HG03039 (cell line): Measurements from ENCODE around the gene ZNF710.

Source experiments
- ATAC-seq: cut with Tn5 transposase; IDR thresholded peaks from one replicate; pipeline ENCODE4 v1.9.1; 2021; ENCODE audit warnings: mild to moderate bottlenecking, moderate library complexity; ENCODE audit not compliant: unreplicated experiment

ZNF710 gene

DNA sequence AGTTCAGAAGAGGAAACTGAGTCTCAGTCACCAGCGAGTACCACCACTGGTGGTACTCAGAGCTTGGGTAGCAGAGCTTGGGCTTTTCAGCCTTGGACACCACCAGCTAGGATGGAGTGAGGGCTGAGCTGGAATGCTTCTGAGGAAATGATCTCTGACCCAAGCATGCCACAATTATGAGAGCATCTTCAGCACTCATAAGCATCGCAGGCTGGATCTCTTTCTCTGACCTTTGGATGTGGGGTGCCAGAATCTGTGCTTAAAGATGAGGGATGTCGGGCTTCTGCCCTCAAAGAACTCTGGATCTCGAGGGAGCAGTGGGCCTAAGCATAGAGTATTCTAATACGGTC is 36.4 kb downstream of the ZNF710 start:
- ATAC-seq, result no peak

DNA sequence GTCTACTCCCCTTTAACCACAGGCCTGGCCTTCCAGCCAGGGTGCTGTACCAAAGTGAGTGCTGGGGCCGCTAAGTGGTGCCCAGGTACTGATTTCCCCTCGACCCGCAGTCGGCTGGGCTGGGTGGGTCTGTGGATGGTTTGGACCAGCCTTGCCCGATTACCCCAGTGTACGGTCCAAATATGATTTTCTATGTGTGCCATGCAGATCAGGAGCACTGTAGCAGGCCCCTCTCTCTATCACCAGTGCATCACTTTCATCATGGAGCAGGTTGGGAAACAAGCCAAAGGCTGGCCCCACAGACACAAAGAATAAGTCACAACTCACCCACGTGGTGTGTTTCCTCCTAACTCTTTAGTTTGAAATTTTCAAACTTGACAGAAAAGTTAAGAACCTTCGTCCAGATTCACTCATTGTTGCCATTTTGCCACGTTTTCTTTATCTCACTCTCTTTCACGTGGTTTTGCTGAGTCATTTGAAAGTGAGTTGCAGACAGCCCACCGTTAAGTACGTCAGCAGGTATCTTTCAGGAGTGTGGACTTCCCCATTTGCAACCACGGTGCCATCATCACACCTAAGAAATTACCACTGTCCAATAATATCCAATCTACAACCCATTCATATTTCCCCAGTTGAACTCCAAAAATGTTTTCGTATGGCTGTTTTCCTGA is 37.0 kb downstream of the ZNF710 start:
- peak; percentile 46 for ATAC-seq

DNA sequence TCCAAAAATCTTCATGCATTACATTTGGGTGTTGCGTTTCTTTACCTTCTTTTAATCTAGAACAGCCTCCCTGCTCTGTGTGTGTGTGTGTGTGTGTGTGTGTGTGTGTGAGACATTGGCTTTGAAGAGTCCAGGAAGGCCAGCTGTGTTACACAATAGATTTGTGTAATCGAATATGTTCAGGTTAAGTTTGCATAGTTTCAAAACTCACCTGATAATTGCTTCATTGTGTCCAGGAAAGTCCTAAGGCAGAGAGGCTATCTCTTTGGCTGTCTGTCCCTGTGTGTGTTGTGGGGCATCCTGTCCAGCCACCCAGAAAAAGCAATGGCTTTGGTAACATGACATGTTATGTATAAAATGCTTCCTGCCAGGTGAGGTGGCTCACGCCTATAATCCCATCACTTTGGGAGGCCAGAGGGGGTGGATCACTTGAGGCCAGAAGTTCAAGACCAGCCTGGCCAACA is 37.5 kb downstream of the ZNF710 start:
- ATAC-seq, result no peak

DNA sequence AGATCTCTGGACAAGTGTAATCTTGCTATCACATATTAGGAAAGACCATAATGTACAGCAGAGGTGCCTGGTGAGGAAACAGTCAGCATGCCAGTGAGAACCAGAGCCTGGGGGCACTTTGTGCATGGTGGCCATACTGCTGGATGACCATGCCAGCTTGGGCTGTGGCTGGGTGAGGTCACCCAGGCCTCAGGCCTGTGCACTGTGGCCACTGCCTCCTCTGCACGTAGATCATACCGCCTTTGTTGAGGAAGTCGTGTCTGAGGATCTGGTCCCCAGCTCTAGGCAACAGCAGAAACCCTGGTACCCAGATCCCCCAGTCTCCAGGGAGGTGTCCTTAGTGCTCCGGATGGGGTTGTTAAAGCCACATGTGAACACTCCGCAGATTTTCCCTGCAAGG is 38.9 kb downstream of the ZNF710 start:
- no peak for ATAC-seq

DNA sequence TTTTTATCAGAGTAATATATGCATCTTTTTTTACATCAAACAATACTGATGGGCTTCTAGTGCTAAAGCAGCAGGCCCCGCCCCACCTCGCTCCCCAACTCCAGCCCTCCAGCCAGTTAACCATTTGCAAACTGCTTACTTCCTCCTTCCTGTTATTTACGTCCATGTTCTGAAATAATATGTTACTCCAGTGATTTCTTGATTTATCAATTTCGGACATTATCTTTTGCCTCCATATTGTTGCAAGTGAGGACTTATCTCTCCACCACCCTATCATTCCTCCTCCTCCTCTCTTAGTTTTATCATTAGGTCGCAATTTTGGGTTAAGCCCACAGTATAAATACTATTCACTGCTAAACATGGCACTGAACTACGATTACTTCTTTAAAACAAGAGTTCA is 39.5 kb downstream of the ZNF710 start:
- ATAC-seq, result no peak

DNA sequence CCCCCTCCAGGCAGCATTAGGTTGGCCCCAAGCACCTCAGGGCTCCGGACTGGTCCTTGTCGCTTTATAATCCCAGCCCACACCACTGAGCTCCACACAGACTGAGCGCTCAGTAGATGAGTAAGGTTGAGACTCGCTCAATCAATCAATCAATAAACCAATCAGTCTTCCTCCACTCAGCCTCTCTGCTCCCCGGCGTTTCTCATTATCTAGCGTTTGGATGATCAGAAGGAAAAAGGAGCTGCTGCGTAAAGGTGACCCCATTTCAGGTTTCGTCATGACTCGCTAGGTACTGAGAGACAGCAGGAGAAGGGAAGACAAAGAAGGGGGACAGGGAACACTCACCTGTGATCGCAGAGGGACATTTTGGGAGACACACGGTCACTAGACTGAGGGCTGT is 41.2 kb downstream of the ZNF710 start:
- ATAC-seq, result no peak

DNA sequence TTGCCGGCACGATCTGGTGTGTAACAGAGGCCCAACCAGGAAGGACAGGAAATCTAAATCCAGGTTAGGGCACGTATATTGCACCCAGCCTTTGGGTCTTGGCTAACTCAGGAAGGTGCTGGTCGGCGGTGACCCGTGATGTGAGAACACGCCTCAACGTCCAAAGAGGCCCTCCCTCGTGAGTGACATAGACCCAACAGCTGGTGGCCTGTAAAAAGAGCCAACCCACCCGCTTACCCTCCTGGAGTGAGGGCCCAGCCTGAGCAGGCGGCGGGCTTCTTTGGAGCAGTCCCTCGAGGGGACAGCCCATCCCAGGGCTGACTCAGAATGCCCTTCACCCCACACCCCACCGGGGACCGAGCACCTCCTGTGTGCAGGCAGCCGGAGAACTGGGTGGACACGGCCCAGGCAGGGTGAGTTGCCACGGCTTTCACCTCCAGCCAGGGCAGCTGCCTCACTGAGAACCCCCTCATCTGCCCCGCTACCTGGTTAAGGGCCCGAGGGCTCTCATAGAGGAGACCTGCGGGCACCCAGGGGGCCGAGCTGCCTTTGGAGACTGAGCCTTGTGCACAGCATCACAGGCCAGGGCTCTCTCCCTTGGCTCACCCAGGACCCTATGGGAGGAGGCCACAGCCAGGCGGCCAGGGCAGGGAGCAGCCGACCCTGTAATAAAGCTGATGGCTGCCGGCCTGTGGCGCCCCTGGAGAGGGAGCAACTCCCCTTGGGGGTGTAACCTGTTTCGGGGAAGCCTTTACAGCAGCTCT is 41.8 kb downstream of the ZNF710 start:
- ATAC-seq, result no peak

DNA sequence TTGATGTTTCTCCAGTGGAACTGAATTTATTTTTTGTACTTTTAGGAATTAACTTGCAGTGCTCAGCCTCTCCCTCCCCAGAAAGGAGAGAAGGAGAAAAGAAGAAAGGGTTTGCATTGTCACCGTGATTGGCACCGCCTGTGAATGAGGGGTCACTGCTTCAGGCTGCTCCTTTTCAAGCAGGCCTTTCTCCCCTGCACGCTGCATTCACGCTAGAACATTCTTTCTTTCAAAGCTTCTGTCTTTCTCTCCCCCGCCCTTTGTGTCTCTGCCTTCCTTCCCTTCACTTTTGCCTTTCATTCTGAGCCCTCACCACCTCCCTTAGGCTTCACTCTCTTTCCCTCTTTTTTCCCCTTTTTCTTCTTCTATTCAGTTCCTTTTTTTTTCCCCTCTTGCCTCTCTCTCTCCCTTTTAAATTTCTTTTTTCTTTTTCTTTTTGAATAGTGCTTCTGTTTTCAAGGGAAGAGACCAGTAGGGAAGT is 42.4 kb downstream of the ZNF710 start:
- no peak for ATAC-seq

DNA sequence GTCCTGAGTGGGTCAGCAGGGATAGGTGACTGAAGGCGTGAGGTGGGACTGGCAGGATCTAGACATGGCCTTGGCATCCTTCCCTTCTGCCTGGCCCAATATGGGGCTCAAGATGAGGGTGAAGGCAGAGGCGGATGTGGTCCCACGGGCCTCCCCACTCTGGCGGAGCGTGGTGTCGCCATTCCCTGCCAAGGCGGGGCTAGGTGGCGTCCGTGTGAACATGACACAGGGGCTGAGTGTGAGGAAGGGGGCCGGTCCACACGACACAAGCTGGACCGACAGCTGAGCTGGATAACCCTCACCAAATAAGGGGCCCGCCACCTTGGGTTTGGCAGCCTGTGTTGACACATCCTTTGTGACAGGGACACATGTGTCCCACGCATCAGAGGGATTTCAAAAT is 43.1 kb downstream of the ZNF710 start:
- no peak for ATAC-seq

DNA sequence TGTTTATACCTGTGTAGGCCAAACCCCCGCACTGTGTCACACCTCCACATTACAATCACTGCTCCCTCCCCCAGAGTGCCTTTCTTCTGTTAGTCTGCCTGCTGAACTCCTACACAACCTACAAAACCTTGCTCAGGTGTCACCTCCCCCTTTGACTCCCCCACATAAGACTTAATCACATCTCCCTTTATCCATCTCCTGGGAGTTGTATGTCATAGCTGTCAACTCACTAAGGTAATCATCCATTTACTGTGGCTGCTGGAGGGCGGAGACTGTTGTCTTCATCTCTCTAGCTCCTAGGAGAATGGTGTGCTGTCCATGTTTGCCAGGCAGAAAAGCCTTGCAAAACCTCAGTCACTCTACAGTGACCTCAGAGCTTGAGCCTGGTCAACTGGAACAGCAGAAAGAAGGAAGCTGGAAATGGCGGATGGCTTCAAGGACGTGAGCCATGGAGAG is 43.8 kb downstream of the ZNF710 start:
- ATAC-seq, result no peak

DNA sequence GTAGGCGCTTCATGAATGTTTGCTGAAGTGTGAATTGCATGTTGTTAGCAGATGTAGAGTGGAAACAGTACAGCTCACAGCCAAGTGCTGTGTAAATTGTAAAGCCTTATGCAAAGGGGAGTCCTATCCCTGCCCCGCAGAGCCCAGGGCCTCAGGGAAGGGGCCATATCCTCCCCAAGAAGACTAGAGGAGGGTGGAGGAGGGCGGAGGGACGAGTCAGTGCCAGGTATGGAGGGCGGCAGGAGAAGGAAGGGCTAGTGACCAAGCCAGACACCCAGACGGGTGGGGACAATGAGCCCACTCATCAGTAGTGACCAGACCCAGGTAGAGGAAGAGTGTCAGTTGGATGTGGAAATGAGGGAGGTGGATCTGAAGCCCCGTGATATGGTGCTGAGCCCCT is 45.2 kb downstream of the ZNF710 start:
- ATAC-seq, result no peak

DNA sequence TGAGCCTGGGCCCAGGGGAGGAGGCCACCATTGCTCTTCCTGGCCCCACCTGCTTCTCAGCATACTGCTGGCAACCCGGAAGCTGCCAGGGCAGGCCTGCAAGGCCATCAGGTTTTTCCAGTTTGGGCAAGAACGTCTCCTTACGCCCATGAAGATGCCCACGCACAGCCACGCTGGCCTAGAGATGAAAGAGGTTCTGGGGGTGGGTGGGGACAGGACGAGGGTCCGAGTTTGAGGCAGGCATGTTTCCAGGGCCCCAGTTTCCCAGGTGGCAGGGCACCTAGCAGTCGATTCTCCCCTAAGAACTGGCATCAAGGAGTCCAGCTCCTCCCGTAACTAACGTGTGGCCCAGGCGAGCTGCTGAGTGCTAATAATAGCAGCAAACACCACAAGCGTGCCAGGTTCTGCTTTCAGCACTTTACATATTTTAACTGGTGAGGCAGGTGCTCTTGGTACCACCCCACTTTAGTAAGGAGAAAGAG is 45.8 kb downstream of the ZNF710 start:
- ATAC-seq, result no peak

DNA sequence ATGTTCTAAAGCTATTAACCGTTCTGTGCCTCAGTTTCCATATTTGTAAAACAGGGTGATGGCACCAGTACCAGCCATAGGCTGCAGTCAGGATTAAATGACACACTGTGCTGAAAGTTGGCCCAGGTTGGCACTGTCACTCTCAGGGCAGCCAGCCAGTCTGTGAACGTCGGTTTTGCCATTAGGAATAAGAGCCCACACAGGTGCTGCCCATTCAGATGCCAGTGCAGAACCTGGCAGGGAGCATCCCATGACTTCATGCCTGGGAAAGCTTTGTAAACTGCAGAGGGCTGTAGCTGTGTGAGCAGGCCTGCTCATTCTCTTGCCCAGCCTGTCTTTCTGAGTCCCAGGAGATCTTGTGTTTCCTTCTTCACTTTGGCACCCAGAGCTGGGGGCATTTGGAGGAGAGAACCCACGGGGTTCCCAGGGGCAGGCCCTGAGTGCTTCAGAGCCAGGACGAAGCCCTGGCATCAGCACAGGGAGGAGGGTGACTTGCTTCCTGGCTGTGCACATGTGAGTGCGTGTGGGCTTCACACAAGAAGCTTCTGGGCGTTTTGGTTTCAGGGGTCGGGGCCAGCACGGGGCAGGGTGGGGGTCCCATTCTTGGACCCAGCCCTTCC is 46.9 kb downstream of the ZNF710 start:
- no peak for ATAC-seq

DNA sequence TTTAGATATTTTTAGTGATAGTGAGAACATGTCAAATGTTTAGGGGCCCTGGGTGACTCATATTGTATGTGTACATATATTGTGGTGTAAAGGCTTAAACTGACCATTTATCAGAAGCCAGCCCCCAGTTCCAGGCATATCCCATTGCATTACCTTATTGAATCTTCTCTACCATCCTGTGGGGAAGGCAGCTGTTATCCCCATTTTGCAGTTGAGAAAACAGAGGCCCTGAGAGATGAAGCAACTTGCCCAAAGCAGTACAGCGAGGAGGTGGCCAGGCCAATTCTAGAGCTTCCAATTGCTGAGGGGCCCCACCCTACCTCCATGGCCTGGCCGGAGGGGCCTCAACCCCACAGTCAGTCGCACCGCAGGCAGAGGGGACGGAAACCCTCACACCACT is 47.9 kb downstream of the ZNF710 start:
- no peak for ATAC-seq

DNA sequence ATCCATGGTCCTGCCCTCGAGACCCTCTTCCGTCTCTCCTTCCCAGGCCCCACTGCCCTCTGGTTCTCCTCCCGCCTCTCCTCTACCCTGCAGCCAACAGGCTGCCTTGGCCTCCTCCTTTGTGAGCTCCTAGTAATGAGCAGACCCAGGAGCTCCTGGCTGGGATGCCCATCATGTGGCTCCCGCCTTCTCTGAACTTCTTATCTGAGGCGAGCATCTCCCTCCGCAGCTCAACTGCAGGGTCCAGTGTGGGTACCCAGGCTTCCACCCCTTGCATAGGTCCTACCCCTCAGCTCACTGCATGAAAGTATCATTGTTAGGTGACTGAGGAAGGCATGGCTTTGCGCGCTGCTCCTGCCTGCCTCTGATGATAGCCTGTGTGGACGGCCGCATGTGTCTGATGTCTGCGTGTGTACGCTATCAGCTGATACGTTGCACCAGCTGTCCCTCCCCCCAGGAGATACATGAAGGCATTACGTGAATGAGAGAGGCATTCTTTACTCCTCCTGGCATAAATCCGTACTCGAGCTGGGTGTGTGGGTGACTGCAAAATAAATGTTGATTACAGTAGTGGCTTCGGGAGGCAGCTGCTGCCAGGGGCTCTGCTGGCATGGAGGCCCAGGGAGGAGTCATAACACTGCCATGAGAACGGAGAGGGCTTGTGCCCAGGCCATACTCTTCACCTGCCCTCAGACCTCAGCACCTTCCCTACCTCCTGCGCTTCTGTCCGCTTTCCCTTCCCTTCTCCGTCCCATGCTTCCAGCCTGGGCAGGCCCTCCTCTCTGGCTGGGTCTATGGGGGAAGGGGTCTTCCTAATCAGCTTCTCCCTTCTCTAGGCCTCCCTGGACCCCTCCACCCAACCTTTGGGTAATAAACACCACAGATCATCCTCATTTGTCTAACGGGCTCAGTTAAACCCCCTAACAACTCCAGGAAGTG is 48.8 kb downstream of the ZNF710 start:
- ATAC-seq, result no peak

DNA sequence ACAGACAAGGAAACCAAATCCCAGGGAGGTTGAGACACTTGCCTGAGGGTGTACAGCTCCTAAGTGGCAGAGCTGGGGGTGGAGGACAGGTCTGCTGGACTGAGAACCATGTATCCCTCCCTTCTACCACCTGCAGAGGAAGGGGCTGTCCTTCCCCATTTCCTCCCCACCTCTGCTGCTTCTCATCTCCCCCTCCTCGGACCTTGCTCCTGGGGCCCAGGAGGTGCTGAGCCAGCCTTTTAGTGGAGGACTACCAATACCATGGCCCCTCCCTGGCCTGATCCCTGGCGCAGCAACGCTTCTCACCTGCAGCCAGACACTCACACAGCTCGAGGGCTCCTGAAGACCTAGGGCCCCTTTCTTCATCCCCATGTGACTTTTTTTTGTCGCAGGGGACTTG is 50.8 kb downstream of the ZNF710 start:
- no peak for ATAC-seq

DNA sequence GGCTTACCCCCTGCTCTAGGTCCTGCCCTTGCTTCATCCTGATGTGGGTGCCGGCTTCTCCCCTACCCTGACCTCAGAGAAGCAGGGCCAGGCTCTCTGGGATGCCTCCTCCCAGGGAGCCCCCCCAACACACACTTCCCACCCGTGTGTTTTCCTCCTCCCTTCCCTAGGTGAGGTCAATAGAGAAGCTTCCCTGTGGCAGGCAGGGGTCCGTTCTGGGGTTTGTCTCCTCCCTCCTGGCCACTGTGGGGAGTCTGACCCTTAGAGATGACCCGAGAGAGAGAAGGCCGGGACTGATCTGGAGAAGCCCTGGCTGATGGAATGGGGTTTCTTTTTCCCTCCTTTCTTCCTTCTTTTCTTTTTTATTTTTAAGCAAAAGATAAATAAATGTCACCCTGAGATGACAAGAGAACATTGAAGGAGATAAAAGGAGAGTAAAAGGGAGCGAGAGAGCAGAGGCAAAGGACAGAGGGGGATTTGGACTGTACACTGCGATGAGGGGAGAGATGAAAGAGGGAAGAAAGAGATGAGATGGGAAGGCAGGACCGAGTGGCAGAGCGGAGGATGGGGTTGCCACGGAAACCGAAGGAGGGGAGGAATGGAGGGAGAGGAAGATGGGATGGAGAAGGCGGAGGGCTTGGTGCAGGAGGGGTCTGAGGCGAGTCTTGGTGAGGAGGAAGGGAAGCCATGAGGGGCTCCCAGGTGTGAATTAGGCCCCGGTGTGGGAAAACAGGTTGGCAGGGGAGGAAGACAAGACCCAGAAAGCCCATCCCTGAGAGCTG is 52.8 kb downstream of the ZNF710 start:
- ATAC-seq, result no peak

DNA sequence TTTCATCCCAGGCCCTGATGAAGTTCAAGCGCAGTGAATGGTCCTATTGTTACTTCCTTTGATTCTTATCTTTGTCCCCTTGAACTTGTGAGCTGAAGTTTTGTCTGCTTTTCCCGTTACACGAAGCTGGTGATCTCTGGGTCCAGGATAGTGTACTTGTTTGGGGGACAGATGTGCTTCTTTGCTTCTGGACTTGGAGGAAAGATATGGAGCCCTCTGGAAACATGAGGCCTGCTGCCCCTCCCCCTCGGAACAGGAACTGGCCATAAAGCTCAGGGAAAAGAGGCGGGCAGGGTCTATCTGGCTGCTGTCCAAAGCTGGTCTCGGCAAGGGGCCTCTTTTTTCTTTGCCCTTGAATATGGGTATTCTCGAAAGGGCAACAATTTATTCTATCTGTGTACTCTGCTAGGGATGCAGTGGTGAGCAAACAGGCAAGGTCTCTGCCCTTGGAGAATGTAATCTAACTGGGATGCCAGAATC is 53.5 kb downstream of the ZNF710 start:
- ATAC-seq, result no peak

DNA sequence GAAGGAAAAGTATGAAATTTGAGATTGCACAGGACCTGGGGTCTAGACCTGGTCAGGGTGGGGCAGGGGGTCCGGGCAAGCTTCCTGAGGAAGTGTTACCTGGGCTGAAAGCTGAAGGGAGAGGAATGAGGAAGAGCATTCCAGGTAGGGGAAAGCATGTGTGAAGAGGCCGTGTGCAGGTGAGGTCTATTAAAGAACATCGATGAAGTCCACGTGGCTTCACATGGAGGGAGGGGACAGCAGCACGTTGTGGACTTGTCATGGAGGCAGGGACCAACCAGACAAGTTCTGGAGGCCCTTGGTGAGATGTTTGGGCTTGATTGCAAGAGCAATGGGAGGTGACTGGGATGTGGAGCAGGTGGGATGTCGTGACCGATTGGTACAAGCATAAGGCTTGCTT is 54.1 kb downstream of the ZNF710 start:
- ATAC-seq, result no peak

DNA sequence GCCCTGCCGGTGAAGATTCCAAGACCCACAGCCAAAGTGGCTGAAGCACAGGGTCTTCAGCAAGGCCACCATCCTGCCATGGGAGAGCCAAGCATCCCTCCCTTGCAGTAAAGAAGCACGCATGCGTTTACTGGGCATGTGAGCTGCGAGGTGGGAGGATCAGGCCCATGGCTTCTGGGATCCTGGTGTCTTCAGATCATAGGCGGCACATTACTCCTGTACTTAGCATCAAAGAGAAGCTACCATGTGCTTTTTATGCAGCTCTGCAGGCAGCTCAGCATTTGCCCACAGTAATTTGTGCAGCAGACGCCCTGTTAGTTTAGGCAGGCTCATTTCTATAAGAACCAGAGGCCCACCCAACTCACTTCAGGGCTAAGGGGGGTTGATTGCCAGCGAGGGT is 55.4 kb downstream of the ZNF710 start:
- no peak for ATAC-seq
